ENCODE measurements around the gene TMEM176A.

DNA sequence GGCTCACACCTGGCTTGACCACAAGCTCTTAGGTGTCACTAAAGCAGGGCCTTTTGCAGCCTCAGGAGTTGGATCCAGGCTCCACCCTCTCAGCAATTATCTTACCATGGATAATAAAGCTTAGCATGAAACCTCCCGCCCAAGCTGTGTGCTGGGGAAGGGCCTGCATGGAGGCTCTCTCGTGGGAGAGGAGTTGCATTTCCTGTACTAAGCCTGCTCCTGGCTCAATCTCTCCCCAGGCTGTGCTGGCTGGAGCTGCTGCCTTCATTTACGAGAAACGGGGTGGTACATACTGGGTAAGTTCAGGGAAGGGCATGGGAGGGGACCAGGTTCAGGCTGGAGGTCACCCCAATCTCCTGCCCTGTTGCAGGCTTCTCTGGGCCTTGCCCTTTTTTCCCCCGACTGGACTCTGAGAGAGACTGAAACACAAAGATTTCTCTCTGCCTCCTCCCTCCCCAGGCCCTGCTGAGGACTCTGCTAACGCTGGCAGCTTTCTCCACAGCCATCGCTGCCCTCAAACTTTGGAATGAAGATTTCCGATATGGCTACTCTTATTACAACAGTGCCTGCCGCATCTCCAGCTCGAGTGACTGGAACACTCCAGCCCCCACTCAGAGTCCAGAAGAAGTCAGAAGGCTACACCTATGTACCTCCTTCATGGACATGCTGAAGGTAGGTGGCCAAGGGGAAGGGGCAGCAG lies 2.7 kb downstream of the TMEM176A start:
- TF ChIP-seq, protein P1, sequence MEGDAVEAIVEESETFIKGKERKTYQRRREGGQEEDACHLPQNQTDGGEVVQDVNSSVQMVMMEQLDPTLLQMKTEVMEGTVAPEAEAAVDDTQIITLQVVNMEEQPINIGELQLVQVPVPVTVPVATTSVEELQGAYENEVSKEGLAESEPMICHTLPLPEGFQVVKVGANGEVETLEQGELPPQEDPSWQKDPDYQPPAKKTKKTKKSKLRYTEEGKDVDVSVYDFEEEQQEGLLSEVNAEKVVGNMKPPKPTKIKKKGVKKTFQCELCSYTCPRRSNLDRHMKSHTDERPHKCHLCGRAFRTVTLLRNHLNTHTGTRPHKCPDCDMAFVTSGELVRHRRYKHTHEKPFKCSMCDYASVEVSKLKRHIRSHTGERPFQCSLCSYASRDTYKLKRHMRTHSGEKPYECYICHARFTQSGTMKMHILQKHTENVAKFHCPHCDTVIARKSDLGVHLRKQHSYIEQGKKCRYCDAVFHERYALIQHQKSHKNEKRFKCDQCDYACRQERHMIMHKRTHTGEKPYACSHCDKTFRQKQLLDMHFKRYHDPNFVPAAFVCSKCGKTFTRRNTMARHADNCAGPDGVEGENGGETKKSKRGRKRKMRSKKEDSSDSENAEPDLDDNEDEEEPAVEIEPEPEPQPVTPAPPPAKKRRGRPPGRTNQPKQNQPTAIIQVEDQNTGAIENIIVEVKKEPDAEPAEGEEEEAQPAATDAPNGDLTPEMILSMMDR (IDR thresholded peaks at IDR 0.05; ENCODE audit: borderline replicate concordance, extremely low read depth, low read length, poor library complexity, severe bottlenecking) = no peak
- no peak for TF ChIP-seq EZH2 (IDR thresholded peaks at IDR 0.05; ENCODE audit: borderline replicate concordance, low read depth, low read length, severe bottlenecking)

Measured in DND-41 (cell line).